Fibroblast of lung (primary cell): Measurements from ENCODE around the gene TCF7L1. TPM values are rescaled to one million over a fixed set of nuclear protein-coding genes. Genes with fewer than 3 reads are reported as not detected.

Experiments
- DNase-seq, 2 donors: peaks; one replicate each; pipeline versions ENCODE4 v3.0.0 to v3.0.0-alpha.2; 2010; ENCODE audit warnings: low read depth in 2 of 2
- H2AFZ ChIP-seq: 2 replicates; pipeline ENCODE4 v1.5.1; 2012; ENCODE audit warnings: low read length, control low read depth, inconsistent platforms
- H3K27ac ChIP-seq: 2 replicates; pipeline ENCODE4 v1.5.1; 2011; ENCODE audit warnings: low read length, control low read depth; ENCODE audit not compliant: insufficient read depth
- H3K27me3 ChIP-seq: 2 replicates; pipeline ENCODE4 v1.5.1; 2011; ENCODE audit warnings: mild to moderate bottlenecking, low read length; ENCODE audit not compliant: control insufficient read depth, insufficient read depth
- H3K36me3 ChIP-seq: 2 replicates; pipeline ENCODE4 v1.5.1; 2011; ENCODE audit warnings: low read length; ENCODE audit not compliant: control insufficient read depth, insufficient read depth
- H3K4me1 ChIP-seq: 2 replicates; pipeline ENCODE4 v1.5.1; 2011; ENCODE audit warnings: low read length; ENCODE audit not compliant: control insufficient read depth, insufficient read depth; ENCODE audit errors: extremely low read depth
- H3K4me2 ChIP-seq: 2 replicates; pipeline ENCODE4 v1.5.1; 2011; ENCODE audit warnings: low read length, control low read depth; ENCODE audit not compliant: insufficient read depth; ENCODE audit errors: extremely low read depth
- H3K4me3 ChIP-seq, 4 experiments: fragments of 200-600 bp in 1 of 4; sonication (generic) in 1 of 4; replicated peaks in 1 of 4; 2 replicates each; pipeline ENCODE4 v1.5.1; 2011 to 2016; ENCODE audit warnings: low read length in 4 of 4, low read depth in 3 of 4, mild to moderate bottlenecking in 3 of 4, control low read depth in 2 of 4, inconsistent platforms in 1 of 4, mixed read lengths in 1 of 4; ENCODE audit not compliant: insufficient read depth in 1 of 4; ENCODE audit errors: control extremely low read depth in 1 of 4
- H3K79me2 ChIP-seq: 2 replicates; pipeline ENCODE4 v1.5.1; 2012; ENCODE audit warnings: mild to moderate bottlenecking, low read length, inconsistent platforms; ENCODE audit not compliant: control insufficient read depth, insufficient read depth
- H3K9ac ChIP-seq: 2 replicates; pipeline ENCODE4 v1.5.1; 2011; ENCODE audit warnings: mild to moderate bottlenecking, low read length, control low read depth; ENCODE audit not compliant: insufficient read depth
- H3K9me3 ChIP-seq: 2 replicates; pipeline ENCODE4 v1.5.1; 2012; ENCODE audit warnings: low read depth, low read length; ENCODE audit not compliant: control insufficient read depth, insufficient read depth
- H4K20me1 ChIP-seq: 2 replicates; pipeline ENCODE4 v1.5.1; 2011; ENCODE audit warnings: low read length; ENCODE audit not compliant: control insufficient read depth, insufficient read depth; ENCODE audit errors: extremely low read depth
- EZH2 ChIP-seq: IDR thresholded peaks from 2 replicates; pipeline ENCODE4 v1.5.1; 2012; ENCODE audit warnings: low read length, control low read depth, mild to moderate bottlenecking; ENCODE audit errors: missing control alignments
- polyA plus RNA-seq, 2 donors: library from polyadenylated mRNA; depleted of rRNA in 1 of 2; stranded (reverse) in 1 of 2; unstranded in 1 of 2; fragments of >200 nt; gene quantifications; 2 replicates each; pipeline ENCODE4 v1.2.1, GENCODE V29; 2011 to 2012; ENCODE audit warnings: missing spikeins in 1 of 2
- total RNA-seq: library from RNA; depleted of rRNA; stranded (reverse); fragments of >200 nt; gene quantifications from 2 replicates; pipeline ENCODE4 v1.2.1, GENCODE V29; 2014
- TF ChIP-seq, protein P1 (sequence below), 2 donors: IDR thresholded peaks in 1 of 2; conservative IDR thresholded peaks in 1 of 2; 1 replicate in 1 of 2; 2 replicates in 1 of 2; pipeline ENCODE4 v1.5.1; 2011 to 2012; ENCODE audit warnings: low read length in 2 of 2, control low read depth in 1 of 2, inconsistent platforms in 1 of 2, low read depth in 1 of 2, mild to moderate bottlenecking in 1 of 2

Gene TCF7L1
- total and polyA plus RNA-seq, 2 donors (not counting 1 experiment from before 2014, with no cell fraction given) = 0.83 to 1.5 TPM

DNA sequence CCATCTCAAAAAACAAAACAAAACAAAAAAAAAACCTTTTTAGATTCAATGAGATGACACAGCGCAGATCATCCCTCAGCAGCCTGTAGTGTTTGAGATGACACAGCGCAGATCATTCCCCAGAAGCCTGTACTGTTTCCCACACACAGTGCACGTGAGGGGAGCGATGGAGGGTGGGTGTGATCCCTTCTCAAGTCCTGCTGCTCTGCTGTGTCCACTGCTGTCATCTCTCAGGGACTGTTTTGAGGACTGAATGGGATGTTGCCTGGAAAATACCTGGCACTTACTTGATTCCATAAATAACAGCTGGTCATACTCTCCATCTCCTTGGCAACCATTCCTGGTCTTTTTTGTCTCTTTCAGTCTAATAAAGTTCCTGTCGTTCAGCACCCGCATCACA is 168.9 kb downstream of the TCF7L1 start:
- H3K4me3 ChIP-seq = no peak overlapping the region
- H3K9me3 ChIP-seq = no peaks in the 10 kb centered on the region
- H3K27me3 ChIP-seq = no peaks in the 10 kb centered on the region
- no peak for DNase-seq
- TF ChIP-seq, protein P1, sequence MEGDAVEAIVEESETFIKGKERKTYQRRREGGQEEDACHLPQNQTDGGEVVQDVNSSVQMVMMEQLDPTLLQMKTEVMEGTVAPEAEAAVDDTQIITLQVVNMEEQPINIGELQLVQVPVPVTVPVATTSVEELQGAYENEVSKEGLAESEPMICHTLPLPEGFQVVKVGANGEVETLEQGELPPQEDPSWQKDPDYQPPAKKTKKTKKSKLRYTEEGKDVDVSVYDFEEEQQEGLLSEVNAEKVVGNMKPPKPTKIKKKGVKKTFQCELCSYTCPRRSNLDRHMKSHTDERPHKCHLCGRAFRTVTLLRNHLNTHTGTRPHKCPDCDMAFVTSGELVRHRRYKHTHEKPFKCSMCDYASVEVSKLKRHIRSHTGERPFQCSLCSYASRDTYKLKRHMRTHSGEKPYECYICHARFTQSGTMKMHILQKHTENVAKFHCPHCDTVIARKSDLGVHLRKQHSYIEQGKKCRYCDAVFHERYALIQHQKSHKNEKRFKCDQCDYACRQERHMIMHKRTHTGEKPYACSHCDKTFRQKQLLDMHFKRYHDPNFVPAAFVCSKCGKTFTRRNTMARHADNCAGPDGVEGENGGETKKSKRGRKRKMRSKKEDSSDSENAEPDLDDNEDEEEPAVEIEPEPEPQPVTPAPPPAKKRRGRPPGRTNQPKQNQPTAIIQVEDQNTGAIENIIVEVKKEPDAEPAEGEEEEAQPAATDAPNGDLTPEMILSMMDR (conservative IDR thresholded peaks at IDR 0.05 in 1 of 2, IDR thresholded peaks at IDR 0.05 in 1 of 2; ENCODE audit: low read depth in 1 of 2, low read length in 2 of 2) = no peak
- no peak for TF ChIP-seq EZH2
- no peak overlapping the region for H2AFZ ChIP-seq
- H3K9ac ChIP-seq = no peak overlapping the region
- peaks cover 2% of the 10 kb centered on the region for H3K36me3 ChIP-seq
- no peaks in the 10 kb centered on the region for H3K79me2 ChIP-seq
- no peak overlapping the region for H3K4me2 ChIP-seq
- H3K27ac ChIP-seq = no peak overlapping the region
- no peaks in the 10 kb centered on the region for H4K20me1 ChIP-seq
- no peaks in the 10 kb centered on the region for H3K4me1 ChIP-seq

- TF ChIP-seq EZH2 = no peak
- TF ChIP-seq, protein P1 (conservative IDR thresholded peaks at IDR 0.05 in 1 of 2, IDR thresholded peaks at IDR 0.05 in 1 of 2; ENCODE audit: low read depth in 1 of 2, low read length in 2 of 2) = no peak
- no peak overlapping the region for H2AFZ ChIP-seq
- peaks cover 2% of the 10 kb centered on the region for H3K36me3 ChIP-seq
- H3K4me1 ChIP-seq = peaks cover 2% of the 10 kb centered on the region
- DNase-seq = no peak
- no peaks in the 10 kb centered on the region for H3K27me3 ChIP-seq
- H3K27ac ChIP-seq = no peak overlapping the region
- no peaks in the 10 kb centered on the region for H3K79me2 ChIP-seq
- H3K4me2 ChIP-seq = no peak overlapping the region
- H3K9ac ChIP-seq = no peak overlapping the region
- H3K4me3 ChIP-seq = no peak overlapping the region
- no peaks in the 10 kb centered on the region for H4K20me1 ChIP-seq
- no peaks in the 10 kb centered on the region for H3K9me3 ChIP-seq
These were observed 170.8 kb downstream of the TCF7L1 start for GRCh38 chr2:85303780-85304531.

- Histone ChIP-seq H3K4me3 (no peak overlapping the region), H3K9ac (no peak overlapping the region)
- no peak for TF ChIP-seq EZH2
- TF ChIP-seq, protein P1 (conservative IDR thresholded peaks at IDR 0.05 in 1 of 2, IDR thresholded peaks at IDR 0.05 in 1 of 2; ENCODE audit: low read depth in 1 of 2, low read length in 2 of 2) = no peak
These were observed 174.3 kb downstream of the TCF7L1 start for GRCh38 chr2:85307527-85307897.

More at GRCh38 chr2:85307527-85307897, 174.3 kb downstream of the TCF7L1 start:
- Histone ChIP-seq H2AFZ (no peak overlapping the region), H3K4me1 (peaks cover 7% of the 10 kb centered on the region), H3K27ac (no peak overlapping the region), H3K36me3 (peaks cover 2% of the 10 kb centered on the region), H3K79me2 (no peaks in the 10 kb centered on the region), H3K9me3 (no peaks in the 10 kb centered on the region), H3K27me3 (no peaks in the 10 kb centered on the region), H3K4me2 (no peak overlapping the region), H4K20me1 (no peaks in the 10 kb centered on the region)
- DNase-seq = no peak
